Activated effector memory CD4-positive, alpha-beta T cell treated with Interleukin-2 at 50 U/mL for 16 hours (primary cell): ENCODE measurements around the gene TMOD3.

Source experiments
- DNase-seq: peaks from one replicate; pipeline ENCODE4 v3.0.0-alpha.2; 2020

Gene TMOD3

GRCh38 chr15:51828621-51829375 is 655 bp upstream of the TMOD3 start:
- DNase-seq, result no peak

- no peak for DNase-seq
Measured at GRCh38 chr15:51830276-51830806, 888 bp downstream of the TMOD3 start.

GRCh38 chr15:51833772-51834171 is 4.3 kb downstream of the TMOD3 start:
- DNase-seq, result no peak

GRCh38 chr15:51837792-51838251 is 8.4 kb downstream of the TMOD3 start:
- DNase-seq, result no peak

- no peak for DNase-seq
Measured at GRCh38 chr15:51838270-51838669, 8.8 kb downstream of the TMOD3 start.

GRCh38 chr15:51840692-51841091 is 11.2 kb downstream of the TMOD3 start:
- no peak for DNase-seq

GRCh38 chr15:51841406-51842040 is 12.1 kb downstream of the TMOD3 start:
- no peak for DNase-seq

GRCh38 chr15:51842265-51842664 is 12.8 kb downstream of the TMOD3 start:
- no peak for DNase-seq

- DNase-seq, result no peak
Measured at GRCh38 chr15:51842852-51843737, 13.6 kb downstream of the TMOD3 start.

GRCh38 chr15:51844747-51845426 is 15.4 kb downstream of the TMOD3 start:
- no peak for DNase-seq

GRCh38 chr15:51846066-51846462 is 16.6 kb downstream of the TMOD3 start:
- no peak for DNase-seq

GRCh38 chr15:51846463-51847230 is 17.2 kb downstream of the TMOD3 start:
- DNase-seq, result no peak

- no peak for DNase-seq
Measured at GRCh38 chr15:51848811-51849210, 19.4 kb downstream of the TMOD3 start.

GRCh38 chr15:51849860-51850259 is 20.4 kb downstream of the TMOD3 start:
- no peak for DNase-seq

GRCh38 chr15:51853998-51854397 is 24.5 kb downstream of the TMOD3 start:
- DNase-seq, result no peak

GRCh38 chr15:51855612-51856011 is 26.2 kb downstream of the TMOD3 start:
- DNase-seq, result no peak

- no peak for DNase-seq
Measured at GRCh38 chr15:51856714-51857380, 27.4 kb downstream of the TMOD3 start.

- peak; percentile 56 for DNase-seq
Measured at GRCh38 chr15:51861557-51862359, 32.3 kb downstream of the TMOD3 start.

- no peak for DNase-seq
Measured at GRCh38 chr15:51863131-51863530, 33.7 kb downstream of the TMOD3 start.

GRCh38 chr15:51864408-51865056 is 35.1 kb downstream of the TMOD3 start:
- no peak for DNase-seq
